ENCODE measurements around the gene CDKAL1.

The CDKAL1 gene

DNA sequence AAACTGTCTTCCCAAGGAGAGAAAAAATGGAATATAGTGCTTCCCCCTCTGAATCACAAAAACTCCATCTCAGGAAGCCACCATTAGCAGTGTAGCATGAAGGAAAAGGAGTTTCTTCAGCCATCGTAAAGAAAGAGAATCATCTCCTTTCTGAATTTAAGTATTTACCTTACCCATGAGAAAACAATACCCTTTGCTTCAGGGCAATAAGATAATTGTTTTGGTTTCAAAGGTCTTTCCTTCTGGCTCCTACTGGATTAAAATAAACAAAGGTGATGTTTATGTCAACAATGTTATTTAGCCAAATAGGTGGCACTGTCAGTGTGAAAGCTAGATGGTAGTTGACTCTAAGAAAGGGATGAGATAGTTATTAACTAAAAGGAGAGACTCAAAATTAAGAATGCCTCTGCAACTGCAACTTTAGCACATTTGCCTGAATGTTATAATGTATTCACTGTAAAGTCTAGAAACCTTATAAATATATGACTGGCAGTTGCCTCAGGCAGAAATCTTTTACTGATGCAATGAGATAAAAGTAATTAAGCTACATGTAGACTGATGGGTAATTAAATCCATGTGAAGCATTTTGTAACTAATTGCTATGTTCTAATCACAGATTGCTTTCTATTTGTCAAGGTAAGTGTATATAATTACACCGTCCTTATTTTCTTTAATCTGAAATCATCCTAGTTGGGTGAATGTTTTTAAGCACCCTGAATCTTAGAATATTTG, 399.0 kb downstream of the CDKAL1 start:
- no peak for DNase-seq

DNA sequence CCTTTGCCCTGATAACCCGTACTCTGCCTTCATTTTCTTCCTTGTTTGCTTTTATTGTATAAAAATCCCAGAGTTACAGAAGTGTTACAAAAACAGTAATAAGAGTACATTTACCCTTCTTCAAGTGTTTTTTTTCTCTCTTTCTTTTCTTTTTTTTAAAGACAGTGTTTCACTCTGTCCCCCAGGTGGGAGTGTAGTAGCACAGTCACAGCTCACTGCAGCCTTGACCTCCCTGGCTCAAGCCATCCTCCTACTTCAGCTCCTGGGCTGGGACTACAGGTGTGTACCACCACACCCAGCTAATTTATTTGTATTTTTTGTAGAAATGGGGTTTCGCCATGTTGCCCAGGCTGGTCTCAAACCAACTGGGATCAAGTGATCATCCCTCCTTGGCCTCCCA, 402.7 kb downstream of the CDKAL1 start:
- no peak for DNase-seq

DNA sequence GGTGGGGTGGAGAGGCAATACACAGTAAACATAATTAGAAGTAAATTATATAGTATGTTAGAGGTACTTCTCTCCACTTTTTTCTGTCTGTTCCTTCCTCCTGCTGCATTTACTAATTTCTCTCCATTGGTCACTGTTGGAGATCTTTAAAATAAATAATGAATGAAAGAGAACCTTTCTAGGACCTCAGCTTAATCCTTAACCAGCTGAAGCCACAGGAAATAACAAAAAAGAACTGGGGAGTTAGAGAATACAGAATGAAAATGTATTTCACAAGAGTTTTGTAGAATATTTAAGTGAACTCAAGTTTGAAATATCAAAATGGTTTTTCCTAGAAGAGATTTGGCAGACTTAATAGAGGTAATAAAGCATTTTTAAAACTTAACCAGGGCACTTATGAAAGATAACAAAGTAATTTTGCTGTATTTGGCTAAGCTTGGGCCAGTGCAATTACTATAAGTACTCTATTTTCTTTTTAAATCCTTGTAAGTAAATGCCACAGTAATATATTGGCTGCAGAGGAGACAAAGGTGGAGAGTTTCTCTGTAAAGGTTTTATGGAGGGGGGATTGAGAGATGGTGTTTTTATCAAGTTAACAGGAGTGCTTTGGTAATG, 405.0 kb downstream of the CDKAL1 start:
- DNase-seq: no peak

DNA sequence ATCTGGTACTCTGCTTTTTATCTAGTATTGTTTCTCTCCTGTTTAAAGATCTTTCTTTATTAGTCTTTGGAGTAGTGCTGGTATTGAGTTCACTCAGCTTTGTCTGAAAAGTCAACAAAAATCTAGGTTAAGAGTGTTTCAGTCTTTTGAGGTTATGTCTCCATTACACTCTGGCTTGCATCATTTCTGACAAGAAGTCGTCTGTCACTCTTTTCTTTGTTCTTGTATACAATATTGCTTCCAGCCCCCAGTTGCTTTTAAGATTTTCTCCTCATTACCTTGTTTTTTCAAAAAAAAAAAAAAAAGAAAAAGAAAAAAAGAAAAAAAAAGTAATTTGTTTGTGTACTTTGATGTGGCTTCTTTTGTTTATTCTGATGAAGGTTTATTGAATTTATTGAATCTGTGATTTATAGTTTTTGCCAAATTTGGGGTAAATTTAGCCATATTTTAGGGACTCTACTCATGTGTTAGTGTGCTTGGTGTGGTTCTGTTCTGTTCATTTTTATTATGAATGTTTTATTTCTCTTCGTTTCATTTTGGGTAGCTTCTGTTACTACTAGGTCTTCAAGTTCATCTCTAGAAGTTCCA, 408.9 kb downstream of the CDKAL1 start:
- DNase-seq: no peak

DNA sequence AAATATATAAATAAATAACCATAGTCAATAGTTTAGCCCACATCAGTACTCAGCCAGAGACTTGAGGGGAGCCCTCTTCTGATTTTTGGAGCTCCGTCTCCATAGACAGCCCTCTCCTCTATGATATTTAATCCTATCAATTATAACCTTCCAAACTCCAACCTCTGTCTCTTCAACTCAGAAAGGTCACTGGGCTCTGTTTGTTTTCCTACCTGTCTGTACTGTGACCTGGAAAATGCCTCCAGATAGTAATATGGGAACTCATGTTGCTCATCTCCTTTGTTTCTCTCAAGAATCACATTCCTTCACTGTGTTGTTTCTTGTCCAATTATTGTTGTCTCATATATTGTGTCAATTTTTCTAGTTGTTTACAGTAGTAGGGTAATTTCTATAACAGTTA, 409.7 kb downstream of the CDKAL1 start:
- DNase-seq: no peak

DNA sequence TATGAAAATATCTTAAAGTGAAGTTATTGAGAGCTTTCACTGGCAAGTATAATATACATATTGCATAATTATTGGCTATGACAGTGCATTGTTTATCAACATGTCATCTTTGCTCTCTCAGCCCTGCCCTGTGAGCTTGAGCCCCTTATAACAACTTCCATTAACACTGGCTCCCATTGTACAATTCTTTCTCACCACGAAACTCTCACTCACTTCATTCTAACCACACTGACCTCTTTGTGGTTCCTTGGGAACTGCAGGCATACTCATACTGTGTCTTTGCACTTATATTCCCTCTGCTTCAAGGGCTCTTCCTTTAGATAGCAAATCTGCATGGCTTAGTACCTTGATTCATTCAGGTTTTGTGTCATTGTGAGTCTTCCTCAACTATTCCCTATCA, 411.8 kb downstream of the CDKAL1 start:
- no peak for DNase-seq

DNA sequence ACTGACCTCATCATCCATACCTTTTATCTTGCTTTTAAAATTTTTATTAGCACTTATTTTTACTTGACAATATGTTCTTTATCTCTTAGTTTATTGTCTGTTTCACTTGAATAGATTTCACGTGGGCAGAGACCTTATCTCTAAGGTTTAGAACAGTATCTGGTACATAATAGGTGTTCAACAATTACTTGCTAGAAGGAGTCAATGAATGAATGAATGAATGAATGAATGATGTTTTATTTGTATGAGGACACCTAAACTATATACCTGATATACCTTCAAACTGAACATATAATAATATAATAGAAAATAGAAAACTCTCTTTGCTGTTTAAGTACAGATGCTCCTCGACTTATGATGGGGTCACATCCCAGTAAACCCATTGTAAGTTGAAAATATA, 412.6 kb downstream of the CDKAL1 start:
- DNase-seq: no peak

DNA sequence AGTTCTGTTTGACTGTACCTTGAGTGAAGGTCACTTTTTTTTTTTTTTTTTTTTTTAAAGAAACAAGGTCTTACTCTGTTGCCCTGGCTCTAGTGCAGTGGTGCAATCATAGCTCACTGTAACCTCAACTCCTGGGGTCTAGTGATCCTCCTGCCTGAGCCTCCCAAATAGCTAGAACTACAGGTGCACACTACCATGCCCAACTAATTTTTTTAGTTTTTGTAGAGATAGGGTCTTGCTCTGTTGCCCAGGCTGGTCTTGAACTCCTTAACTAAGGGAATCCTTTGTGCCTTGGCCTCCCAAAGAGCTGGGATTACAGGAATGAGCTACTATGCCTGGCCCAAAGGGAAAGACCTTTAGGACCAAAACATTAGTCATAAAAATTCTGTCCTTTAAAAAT, 413.7 kb downstream of the CDKAL1 start:
- DNase-seq: no peak

DNA sequence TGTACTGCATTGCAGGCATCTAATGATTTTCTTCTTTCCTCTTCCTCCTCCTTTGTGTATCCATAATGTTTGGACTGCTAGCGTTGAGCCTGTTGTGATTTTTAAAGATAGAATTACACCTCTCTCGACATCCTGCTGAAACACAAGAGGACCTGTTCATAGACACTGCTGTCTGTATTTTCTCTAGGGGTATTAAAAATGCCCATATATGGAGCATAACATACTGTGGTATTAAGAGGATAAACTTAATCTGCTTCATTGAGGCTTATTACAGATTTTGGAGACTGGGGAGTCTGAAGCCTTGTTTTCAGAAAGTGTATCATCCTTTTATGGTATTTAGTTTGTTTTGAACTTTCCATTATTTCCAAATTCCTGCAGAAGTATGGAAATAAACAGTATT, 414.3 kb downstream of the CDKAL1 start:
- no peak for DNase-seq

DNA sequence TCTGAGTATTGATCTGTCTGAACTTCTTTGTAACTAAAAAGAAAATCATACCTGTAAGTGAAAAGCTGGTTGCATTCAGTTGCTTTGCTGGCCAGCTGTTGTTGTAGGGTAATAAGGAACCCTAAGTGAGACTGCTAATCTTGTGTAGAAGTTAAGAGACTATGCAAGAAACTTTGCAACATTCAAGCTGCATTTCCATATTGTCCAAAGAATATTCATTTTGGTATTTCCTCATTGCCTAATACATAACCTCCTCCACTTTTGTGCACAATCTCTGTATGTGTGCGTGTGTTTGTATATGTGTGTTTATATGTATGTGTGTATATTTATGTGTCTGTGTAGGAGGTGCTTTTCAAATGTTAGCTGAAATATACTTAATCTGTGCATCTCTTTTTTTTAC, 414.9 kb downstream of the CDKAL1 start:
- no peak for DNase-seq

DNA sequence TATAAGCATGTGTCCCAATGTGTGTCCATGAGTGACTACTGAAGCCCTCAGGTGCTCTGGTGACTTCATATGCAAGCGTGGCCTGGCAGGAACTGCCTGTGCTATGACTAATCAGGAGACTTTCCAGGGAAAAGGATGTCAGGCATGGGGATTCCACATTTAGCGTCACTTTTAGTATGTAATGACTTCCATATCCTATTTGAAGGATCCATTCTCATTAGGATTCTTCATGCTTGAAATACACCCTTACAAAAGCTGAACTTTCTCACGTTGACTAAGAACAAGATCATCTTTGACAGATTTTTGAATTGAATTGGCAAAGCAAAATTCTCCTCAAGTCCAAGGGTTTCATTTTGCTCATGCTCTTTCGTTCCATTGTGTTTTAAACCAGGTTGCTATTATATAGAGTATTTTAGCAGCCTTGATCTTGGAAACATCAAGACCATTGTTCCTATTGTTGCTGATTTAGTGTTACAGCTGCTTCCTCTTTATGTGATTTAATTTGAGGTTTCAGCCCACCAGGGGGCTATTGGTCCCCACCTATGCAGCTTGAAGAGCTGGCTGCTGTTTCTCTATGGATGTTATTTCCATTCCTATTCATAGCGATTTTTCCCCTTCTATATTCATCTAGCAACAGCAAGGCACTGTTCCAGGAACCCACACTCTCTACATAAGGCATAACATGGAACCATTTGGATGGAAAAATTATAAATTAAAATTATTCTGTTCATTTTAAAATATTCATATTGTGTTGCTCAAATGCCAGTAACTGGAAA, 418.6 kb downstream of the CDKAL1 start:
- DNase-seq: no peak

DNA sequence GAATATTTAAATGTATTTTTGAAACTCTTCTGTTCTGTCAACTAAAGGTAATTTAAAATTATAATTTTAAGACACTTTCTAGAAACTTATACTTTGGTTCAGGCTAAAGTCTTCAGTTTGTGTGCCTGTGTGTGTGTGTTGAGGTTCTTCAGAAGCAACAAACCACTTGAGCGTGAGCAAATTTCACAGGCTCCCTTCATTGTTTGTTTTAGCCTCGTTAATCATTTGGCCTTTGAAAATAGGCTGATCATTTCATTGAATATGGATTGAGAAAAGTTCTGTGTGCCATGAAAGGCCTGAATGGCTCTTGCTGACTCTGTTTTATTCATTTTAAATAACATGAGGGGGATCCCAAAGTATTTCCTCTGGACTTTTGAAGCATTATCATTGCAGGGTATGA, 420.1 kb downstream of the CDKAL1 start:
- no peak for DNase-seq

DNA sequence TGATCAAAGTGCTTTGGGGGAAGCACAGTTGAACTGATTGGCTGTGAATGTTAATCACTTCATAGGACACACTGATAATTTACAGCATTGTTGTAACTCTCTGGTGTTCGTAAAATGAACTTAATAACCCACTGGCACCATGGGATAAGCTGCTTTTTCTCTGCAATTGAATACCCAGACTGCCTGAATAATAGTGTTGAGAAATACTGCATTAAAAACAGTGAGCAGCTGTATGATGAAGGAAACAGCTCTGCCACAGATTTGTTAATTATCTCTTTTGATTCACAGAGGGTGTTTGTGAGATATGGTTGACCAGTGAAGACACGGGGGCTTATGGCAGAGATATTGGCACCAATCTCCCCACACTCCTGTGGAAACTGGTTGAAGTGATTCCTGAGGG, 420.9 kb downstream of the CDKAL1 start:
- DNase-seq: no peak

DNA sequence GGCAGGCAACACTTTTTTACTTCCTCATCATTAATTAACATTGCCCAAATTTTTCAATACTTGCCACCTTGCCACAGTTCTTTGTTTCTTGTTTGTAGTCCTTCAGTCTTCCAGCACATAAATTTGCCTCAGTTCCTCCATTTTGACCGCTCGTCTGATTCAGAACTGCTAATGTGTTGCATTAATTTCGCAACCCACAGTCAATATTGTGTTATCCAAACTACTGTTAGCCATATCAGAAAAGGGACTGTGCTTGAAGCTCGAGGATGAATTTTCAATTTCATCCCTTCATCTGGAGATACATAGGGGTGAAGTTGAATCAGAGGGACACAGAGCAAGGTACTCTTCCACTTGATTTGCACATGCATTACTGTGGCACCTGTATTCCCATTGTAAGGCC, 421.5 kb downstream of the CDKAL1 start:
- no peak for DNase-seq

DNA sequence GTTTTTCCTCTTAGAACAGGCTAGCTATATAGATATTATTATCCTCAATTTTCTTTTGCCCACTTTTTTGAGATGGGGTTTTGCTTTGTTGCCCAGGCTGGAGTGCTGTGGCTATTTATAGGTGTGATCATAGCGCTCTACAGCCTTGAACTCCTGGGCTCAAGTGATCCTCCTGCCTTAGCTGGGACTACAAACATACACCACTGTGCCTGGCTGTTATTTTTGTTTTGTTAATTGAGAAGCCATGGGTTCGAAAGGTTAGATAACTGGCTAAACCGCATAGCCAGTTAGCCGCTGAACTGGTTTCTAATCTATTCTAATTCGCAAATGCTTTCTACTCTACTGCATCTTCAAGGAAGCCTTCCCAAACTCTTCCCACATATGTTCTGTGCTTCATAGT, 425.8 kb downstream of the CDKAL1 start:
- DNase-seq: no peak

DNA sequence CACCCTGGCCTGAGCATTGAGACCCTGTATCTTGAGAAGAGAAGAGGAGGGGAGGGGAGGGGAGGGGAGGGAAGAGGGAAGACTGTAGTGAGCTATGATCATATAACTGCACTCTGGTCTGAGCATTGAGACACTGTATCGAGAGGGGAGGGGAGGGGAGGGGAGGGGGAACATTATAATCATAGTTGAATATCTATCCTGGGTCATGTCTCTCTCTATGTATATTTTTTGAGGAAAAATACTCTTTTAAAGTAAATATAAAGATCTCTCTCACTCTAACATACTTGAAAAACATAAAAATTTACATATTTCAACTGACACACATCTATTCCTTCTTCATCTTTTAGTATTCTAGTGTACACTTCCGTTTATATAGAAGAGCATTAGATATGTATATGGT, 431.0 kb downstream of the CDKAL1 start:
- DNase-seq: no peak

DNA sequence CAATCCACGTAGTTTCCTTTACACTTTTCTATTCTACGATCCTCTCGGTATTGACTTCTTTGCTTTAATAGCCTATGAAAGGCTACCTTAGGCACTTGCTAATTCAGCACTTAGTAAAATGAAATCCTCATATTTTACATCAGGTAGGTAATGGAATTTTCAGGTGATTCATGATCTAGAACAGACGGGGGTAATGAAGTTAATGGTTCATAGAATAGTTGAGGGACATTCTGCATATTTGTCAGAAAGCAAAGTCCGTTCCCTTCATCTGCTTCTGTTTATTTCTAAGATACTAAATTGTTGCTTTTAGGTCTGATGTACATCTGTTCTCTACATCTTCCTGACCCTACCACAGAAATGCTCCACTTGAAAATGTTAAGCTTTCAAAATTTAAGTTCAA, 431.7 kb downstream of the CDKAL1 start:
- DNase-seq: no peak

DNA sequence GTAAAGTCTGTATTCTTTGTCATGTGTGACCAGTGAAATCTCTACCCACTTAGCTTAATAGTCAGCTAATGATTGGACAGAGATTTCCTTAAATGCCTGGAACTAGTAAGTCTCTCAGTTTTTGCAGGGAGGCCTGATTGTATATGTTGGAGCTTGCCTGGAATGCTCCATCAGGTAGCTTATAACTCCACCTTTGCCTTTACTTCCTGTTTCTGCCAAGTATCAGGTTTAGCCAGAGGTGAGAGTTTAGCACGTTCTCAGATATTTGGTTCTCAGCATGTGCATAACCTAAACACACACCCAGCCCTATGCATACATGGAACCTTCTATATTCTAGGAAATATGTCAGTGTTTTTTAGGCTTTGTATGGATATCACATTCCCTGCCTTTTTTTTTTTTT, 435.3 kb downstream of the CDKAL1 start:
- DNase-seq: no peak

DNA sequence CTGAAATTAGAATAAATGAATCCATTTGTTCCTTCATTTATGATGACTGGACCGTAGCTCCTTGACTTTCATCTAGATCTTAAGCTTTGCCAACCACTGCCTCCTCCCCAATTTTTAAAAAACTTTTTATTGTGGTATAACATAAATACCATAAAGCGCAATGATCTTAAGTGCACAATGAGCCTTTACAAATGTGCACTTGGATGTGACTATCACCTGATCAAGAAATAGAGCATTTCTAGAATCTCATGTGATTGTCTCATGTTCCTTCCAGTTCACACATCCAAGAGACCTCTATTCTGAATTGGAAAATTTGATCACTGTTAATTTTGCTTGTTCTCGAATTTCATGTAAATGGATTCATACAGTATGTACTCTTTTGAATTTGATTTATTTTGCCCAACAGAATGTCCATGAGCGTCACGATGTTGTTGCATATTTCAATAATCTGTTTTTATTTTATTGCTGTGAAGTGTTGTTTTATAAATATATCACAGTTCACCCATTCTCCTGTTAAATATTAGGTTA, 442.2 kb downstream of the CDKAL1 start:
- DNase-seq: no peak

DNA sequence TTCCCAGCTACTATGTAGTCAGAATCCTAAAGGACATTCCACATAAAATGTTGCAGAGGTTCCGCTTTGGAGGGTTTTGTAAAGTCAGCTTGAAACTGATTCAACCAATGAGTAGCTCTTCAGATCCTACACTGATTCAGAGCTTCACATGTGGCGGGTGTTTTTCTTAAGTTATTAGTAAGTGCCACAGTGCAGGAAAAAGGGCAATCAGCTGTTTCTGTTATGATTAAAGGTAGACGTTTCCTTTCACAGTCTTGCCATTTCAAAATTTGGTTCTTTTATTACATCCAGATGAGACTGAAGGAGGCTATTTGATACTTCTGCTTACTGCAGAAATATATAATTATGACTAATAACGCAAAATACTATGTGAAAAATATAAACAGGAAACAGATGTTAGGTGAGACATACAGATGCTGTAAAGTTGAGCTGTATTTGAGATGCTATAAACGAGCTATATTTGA, 443.9 kb downstream of the CDKAL1 start:
- DNase-seq: no peak

DNA sequence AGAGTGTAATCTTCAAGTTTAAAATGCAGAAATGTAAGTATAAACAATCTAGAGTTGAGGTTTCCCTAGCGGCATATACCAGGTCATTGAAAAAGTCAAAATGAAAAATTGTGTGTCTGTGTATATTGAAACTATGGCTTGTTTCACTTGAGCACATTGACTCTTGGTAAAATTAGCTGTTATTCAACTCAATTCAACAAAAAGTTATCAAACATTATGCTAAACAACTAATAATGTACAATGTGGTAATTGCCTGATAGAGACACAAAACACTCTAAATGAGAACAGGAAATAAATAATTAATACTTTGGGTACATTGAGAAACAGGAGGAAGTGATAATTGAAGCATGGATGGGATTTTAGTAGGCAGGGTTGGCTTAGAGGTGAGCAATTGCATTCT, 444.8 kb downstream of the CDKAL1 start:
- no peak for DNase-seq

DNA sequence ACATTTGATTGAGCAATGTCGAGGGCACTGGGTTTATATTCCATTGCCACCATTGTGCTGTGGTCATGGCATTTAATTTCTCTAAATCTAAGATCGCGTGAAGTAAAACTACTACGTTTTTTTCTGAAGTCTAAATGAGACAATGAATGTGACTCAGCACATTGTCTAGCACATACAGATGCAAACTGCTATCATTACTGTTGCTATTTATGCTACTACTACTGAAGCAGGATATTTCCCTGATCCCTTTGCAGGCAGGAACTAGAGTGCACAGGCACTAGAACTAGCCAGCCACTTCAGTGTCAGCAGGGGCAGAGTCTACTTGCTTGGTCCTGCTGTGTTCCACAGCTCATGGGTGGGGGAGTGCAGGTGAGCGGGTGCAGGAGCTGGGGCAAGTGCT, 449.7 kb downstream of the CDKAL1 start:
- no peak for DNase-seq

DNA sequence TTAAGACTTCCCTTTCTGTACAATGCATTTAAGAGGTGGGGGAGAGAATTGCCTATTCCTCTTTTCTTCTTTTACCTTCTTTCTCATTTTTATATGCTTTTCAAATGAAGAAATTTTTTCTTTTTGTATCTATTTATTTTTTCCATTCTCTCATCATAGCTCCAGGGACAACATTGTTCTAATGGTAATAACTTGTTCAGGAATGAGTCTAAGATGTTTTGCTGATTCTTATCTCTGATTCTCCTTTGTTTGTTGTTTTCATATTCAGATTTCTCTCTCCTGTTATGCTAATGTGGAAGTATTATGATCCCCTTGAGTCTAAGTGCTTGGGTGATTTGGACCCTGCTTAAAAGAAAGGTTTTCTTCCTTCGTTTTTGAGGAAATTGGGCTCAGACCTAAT, 451.6 kb downstream of the CDKAL1 start:
- DNase-seq: no peak

DNA sequence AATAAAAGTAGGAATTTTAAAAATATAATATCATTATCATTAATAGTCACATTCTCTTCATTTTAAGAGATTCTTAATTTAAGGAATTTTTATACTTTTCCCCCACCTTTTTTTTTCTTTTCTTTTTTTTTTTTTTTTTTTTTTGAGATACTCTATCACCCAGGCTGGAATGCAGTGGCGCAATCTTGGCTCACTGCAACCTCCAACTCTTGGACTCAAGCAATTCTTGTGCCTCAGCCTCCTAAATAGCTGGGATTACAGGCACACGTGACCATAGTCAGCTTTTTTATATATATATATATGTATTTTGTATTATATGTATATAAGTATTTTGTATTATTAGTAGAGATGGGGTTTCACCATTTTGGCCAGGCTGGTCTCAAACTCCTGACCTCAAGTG, 457.7 kb downstream of the CDKAL1 start:
- no peak for DNase-seq

Data from NK-92 treated with Interleukin-12 subunit alpha and Interleukin-12 subunit beta, amount 100 ng/mL, for 24 hours (cell line).